HG03432 (cell line): ENCODE results near the gene STK16.
"Not testable (repeated sequence)": the region's sequence is repeated elsewhere in the genome, so short reads cannot be mapped to it uniquely, and the experiment has no call there.

Experiments
- ATAC-seq: cut with Tn5 transposase; IDR thresholded peaks from one replicate; pipeline ENCODE4 v1.9.1; 2021; ENCODE audit warnings: mild to moderate bottlenecking, moderate library complexity; ENCODE audit not compliant: unreplicated experiment

The STK16 gene

GRCh38 chr2:219245148-219245898 lies at the start of gene STK16, which contains the start of gene GLB1L:
TSS of gene STK16 (plus strand) at chr2:219245479. CDS start at chr2:219246000, 521 bp downstream.
TSS of gene GLB1L (minus strand) at chr2:219245444. CDS start at chr2:219243573, 1,871 bp downstream.
- ATAC-seq, result peak; percentile 75

- no peak for ATAC-seq
Measured at GRCh38 chr2:219197388-219197787, 47.9 kb upstream of the STK16 start.

- no peak for ATAC-seq
Measured at GRCh38 chr2:219198974-219199373, 46.3 kb upstream of the STK16 start.

GRCh38 chr2:219199470-219200211 lies 45.6 kb upstream of the STK16 start:
- no peak for ATAC-seq

GRCh38 chr2:219200502-219201326 lies 44.6 kb upstream of the STK16 start:
- not testable (repeated sequence) for ATAC-seq

- ATAC-seq, result not testable (repeated sequence)
Measured at GRCh38 chr2:219201331-219201730, 43.9 kb upstream of the STK16 start.

- no peak for ATAC-seq
Measured at GRCh38 chr2:219204425-219205164, 40.7 kb upstream of the STK16 start.

- no peak for ATAC-seq
Measured at GRCh38 chr2:219205165-219205538, 40.1 kb upstream of the STK16 start.

- no peak for ATAC-seq
Measured at GRCh38 chr2:219205981-219206327, 39.3 kb upstream of the STK16 start.

GRCh38 chr2:219206328-219207133 lies 38.7 kb upstream of the STK16 start, which contains the start of gene ZFAND2B:
TSS of gene ZFAND2B (plus strand) at chr2:219206782. CDS start at chr2:219206988, 206 bp downstream.
- peak; percentile 97 for ATAC-seq

GRCh38 chr2:219207134-219207883 lies 38.0 kb upstream of the STK16 start:
- no peak for ATAC-seq

- no peak for ATAC-seq
Measured at GRCh38 chr2:219207884-219208740, 37.2 kb upstream of the STK16 start.

- ATAC-seq, result no peak
Measured at GRCh38 chr2:219209236-219210195, 35.8 kb upstream of the STK16 start.

GRCh38 chr2:219210196-219210885 lies 34.9 kb upstream of the STK16 start:
- no peak for ATAC-seq

GRCh38 chr2:219210886-219211362 lies 34.4 kb upstream of the STK16 start:
- ATAC-seq, result no peak

GRCh38 chr2:219213026-219213415 lies 32.3 kb upstream of the STK16 start:
- ATAC-seq, result no peak
